H1 (cell line): ENCODE data around the gene PTPN7. TPM values are rescaled to one million over a fixed set of nuclear protein-coding genes. Genes with fewer than 3 reads are reported as not detected.

Source experiments
- CTCF ChIA-PET: fragments of 300-600 bp; sonication (Branson Sonifier 250); formaldehyde crosslinking; loops from one replicate; lab custom pipeline; 2021; ENCODE audit not compliant: partially characterized antibody; lab: Charles Lee
- POLR2A ChIA-PET: fragments of 300-600 bp; sonication (Branson Sonifier 250); formaldehyde crosslinking; loops from one replicate; lab custom pipeline; 2021; ENCODE audit warnings: inconsistent platforms; ENCODE audit not compliant: partially characterized antibody; lab: Charles Lee
- DNase-seq, 2 experiments: peaks; one replicate each; pipeline versions ENCODE4 v3.0.0 to v3.0.0-alpha.2; 2010 to 2022; ENCODE audit warnings: low spot score in 2 of 2, low read depth in 1 of 2, mixed read lengths in 1 of 2
- FAIRE-seq: peaks from 2 replicates; lab custom pipeline; 2011; peaks lifted over from hg19 to GRCh38; lab: Jason Lieb, UNC
- H2AFZ ChIP-seq: 2 replicates; pipeline ENCODE4 v1.8.1; 2012; ENCODE audit warnings: low read length, inconsistent platforms
- H2AK5ac ChIP-seq: 2 replicates; pipeline ENCODE4 v1.6.1; 2013; ENCODE audit warnings: low read depth, low read length
- H2BK120ac ChIP-seq: replicated peaks from 2 replicates; pipeline ENCODE3; 2013; ENCODE audit warnings: low read depth, low read length, inconsistent platforms
- H2BK12ac ChIP-seq: 2 replicates; pipeline ENCODE4 v1.6.1; 2013; ENCODE audit warnings: low read depth, low read length
- H2BK15ac ChIP-seq: 2 replicates; pipeline ENCODE4 v1.6.1; 2013; ENCODE audit warnings: low read length
- H2BK20ac ChIP-seq: 2 replicates; pipeline ENCODE4 v1.6.1; 2013; ENCODE audit warnings: low read length
- H2BK5ac ChIP-seq: 2 replicates; pipeline ENCODE4 v1.6.1; 2013; ENCODE audit warnings: low read depth, low read length
- H3K14ac ChIP-seq: 2 replicates; pipeline ENCODE4 v1.6.1; 2013; ENCODE audit warnings: inconsistent platforms; ENCODE audit not compliant: insufficient read length
- H3K18ac ChIP-seq: 2 replicates; pipeline ENCODE4 v1.6.1; 2013; ENCODE audit warnings: low read length; ENCODE audit errors: extremely low read depth
- H3K23ac ChIP-seq: 2 replicates; pipeline ENCODE4 v1.6.1; 2013; ENCODE audit warnings: inconsistent platforms; ENCODE audit not compliant: insufficient read length
- H3K23me2 ChIP-seq: 2 replicates; pipeline ENCODE4 v1.6.1; 2013; ENCODE audit warnings: low read depth, low read length
- H3K27ac ChIP-seq: 2 replicates; pipeline ENCODE4 v1.6.1; 2011; ENCODE audit warnings: low read depth, low read length, inconsistent platforms
- H3K27me3 ChIP-seq, 4 experiments: replicated peaks in 1 of 4; 1 replicate in 1 of 4; 2 replicates in 3 of 4; pipeline versions ENCODE4 v1.6.1 to v1.8.1; 2011 to 2013; ENCODE audit warnings: low read length in 3 of 4, mild to moderate bottlenecking in 3 of 4, inconsistent platforms in 2 of 4, mixed read lengths in 2 of 4, moderate library complexity in 1 of 4; ENCODE audit not compliant: control insufficient read depth in 3 of 4, insufficient read depth in 3 of 4; ENCODE audit errors: extremely low read depth in 1 of 4
- H3K36me3 ChIP-seq, 4 experiments: 2 replicates each; pipeline versions ENCODE4 v1.6.1 to v1.8.1; 2011 to 2013; ENCODE audit warnings: mild to moderate bottlenecking in 4 of 4, low read length in 3 of 4, moderate library complexity in 2 of 4, control low read depth in 1 of 4, inconsistent platforms in 1 of 4; ENCODE audit not compliant: insufficient read depth in 4 of 4, control insufficient read depth in 2 of 4
- H3K4ac ChIP-seq: replicated peaks from 2 replicates; pipeline ENCODE3; 2013; ENCODE audit warnings: low read length, low read depth, mixed read lengths, inconsistent platforms; ENCODE audit not compliant: insufficient read length
- H3K4me1 ChIP-seq, 4 experiments: replicated peaks in 1 of 4; 1 replicate in 1 of 4; 2 replicates in 3 of 4; pipeline versions ENCODE4 v1.6.1 to v1.8.1; 2011 to 2013; ENCODE audit warnings: low read length in 3 of 4, inconsistent platforms in 2 of 4, mixed read lengths in 1 of 4; ENCODE audit not compliant: insufficient read depth in 4 of 4, control insufficient read depth in 3 of 4
- H3K4me2 ChIP-seq, 2 experiments: 2 replicates each; pipeline versions ENCODE4 v1.6.1 to v1.8.1; 2011 to 2013; ENCODE audit warnings: low read depth in 2 of 2, low read length in 2 of 2, control low read depth in 1 of 2, inconsistent platforms in 1 of 2, mild to moderate bottlenecking in 1 of 2; ENCODE audit not compliant: insufficient read depth in 1 of 2
- H3K4me3 ChIP-seq, 4 experiments: fragments of 200-600, 300-600 bp in 1 of 4; sonication (generic), shearing (Covaris generic), sonication (Bioruptor Twin) in 1 of 4; 2 replicates each; pipeline versions ENCODE4 v1.5.1 to v1.8.1; 2011 to 2016; ENCODE audit warnings: low read length in 4 of 4, low read depth in 3 of 4, control low read depth in 2 of 4, inconsistent platforms in 2 of 4, mild to moderate bottlenecking in 2 of 4, mixed read lengths in 1 of 4, moderate library complexity in 1 of 4; ENCODE audit not compliant: insufficient read depth in 2 of 4; ENCODE audit errors: extremely low read depth in 1 of 4
- H3K56ac ChIP-seq: replicated peaks from 2 replicates; pipeline ENCODE3; 2013; ENCODE audit warnings: low read depth, mild to moderate bottlenecking, mixed read lengths, low read length, inconsistent platforms; ENCODE audit not compliant: insufficient read length
- H3K79me1 ChIP-seq: 2 replicates; pipeline ENCODE4 v1.6.1; 2013; ENCODE audit warnings: low read depth, low read length, control low read depth
- H3K79me2 ChIP-seq, 2 experiments: 2 replicates each; pipeline versions ENCODE4 v1.6.1 to v1.8.1; 2012 to 2013; ENCODE audit warnings: low read length in 2 of 2, mild to moderate bottlenecking in 2 of 2, inconsistent platforms in 1 of 2; ENCODE audit not compliant: insufficient read depth in 2 of 2, control insufficient read depth in 1 of 2
- H3K9ac ChIP-seq, 4 experiments: replicated peaks in 1 of 4; 1 replicate in 1 of 4; 2 replicates in 3 of 4; pipeline versions ENCODE4 v1.6.1 to v1.8.1; 2011 to 2013; ENCODE audit warnings: low read depth in 3 of 4, low read length in 3 of 4, control low read depth in 2 of 4, mild to moderate bottlenecking in 2 of 4, moderate library complexity in 2 of 4, inconsistent platforms in 1 of 4; ENCODE audit errors: extremely low read depth in 1 of 4
- H3K9me3 ChIP-seq, 2 experiments: 2 replicates each; pipeline versions ENCODE4 v1.6.1 to v1.8.1; 2012 to 2013; ENCODE audit warnings: mild to moderate bottlenecking in 2 of 2, moderate library complexity in 2 of 2, control low read depth in 1 of 2, inconsistent platforms in 1 of 2, low read depth in 1 of 2, low read length in 1 of 2, mixed read lengths in 1 of 2; ENCODE audit not compliant: insufficient read depth in 2 of 2
- H4K20me1 ChIP-seq, 2 experiments: replicated peaks in 1 of 2; 2 replicates each; pipeline versions ENCODE3 to v1.8.1; 2011 to 2013; ENCODE audit warnings: inconsistent platforms in 2 of 2, low read length in 2 of 2, mild to moderate bottlenecking in 1 of 2; ENCODE audit not compliant: insufficient read depth in 2 of 2, control insufficient read depth in 1 of 2
- H4K5ac ChIP-seq: 2 replicates; pipeline ENCODE4 v1.6.1; 2013; ENCODE audit warnings: low read length, low read depth, mixed read lengths, inconsistent platforms; ENCODE audit not compliant: insufficient read length
- H4K8ac ChIP-seq: 2 replicates; pipeline ENCODE4 v1.8.0; 2013; ENCODE audit warnings: mild to moderate bottlenecking, moderate library complexity, low read length, inconsistent platforms; ENCODE audit not compliant: insufficient read depth; ENCODE audit errors: extremely low read depth
- H4K91ac ChIP-seq: replicated peaks from 2 replicates; pipeline ENCODE3; 2013; ENCODE audit warnings: low read length, mixed read lengths, inconsistent platforms; ENCODE audit not compliant: insufficient read length
- ATF3 ChIP-seq: IDR thresholded peaks from 2 replicates; pipeline ENCODE4 v1.6.1; 2011; ENCODE audit warnings: low read depth, mild to moderate bottlenecking, low read length; ENCODE audit not compliant: insufficient read depth
- CHD1 ChIP-seq: IDR thresholded peaks from 2 replicates; pipeline ENCODE4 v1.6.1; 2012; ENCODE audit warnings: low read depth, low read length, improper control_type of control experiment
- HDAC6 ChIP-seq: IDR thresholded peaks from one replicate; pipeline ENCODE4 v1.7.1; 2012; ENCODE audit warnings: low read depth, mild to moderate bottlenecking, inconsistent platforms, low read length, moderate library complexity
- PHF8 ChIP-seq: fragments of 200-600 bp; sonication (generic); conservative IDR thresholded peaks from 2 replicates; pipeline ENCODE4 v1.7.1; 2012; ENCODE audit warnings: low read depth, mild to moderate bottlenecking, inconsistent platforms, low read length, moderate library complexity
- RAD21 ChIP-seq, 2 experiments: IDR thresholded peaks in 1 of 2; conservative IDR thresholded peaks in 1 of 2; 2 replicates each; pipeline ENCODE4 v1.6.1; 2011; ENCODE audit warnings: low read depth in 2 of 2, low read length in 2 of 2, improper control_type of control experiment in 1 of 2, inconsistent platforms in 1 of 2, mild to moderate bottlenecking in 1 of 2, moderate library complexity in 1 of 2
- RBBP5 ChIP-seq: IDR thresholded peaks from 2 replicates; pipeline ENCODE4 v1.7.1; 2012; ENCODE audit warnings: low read depth, mild to moderate bottlenecking, inconsistent platforms, low read length, moderate library complexity, borderline replicate concordance
- SP2 ChIP-seq: IDR thresholded peaks from 2 replicates; pipeline ENCODE4 v1.6.1; 2012; ENCODE audit warnings: mild to moderate bottlenecking, low read length, inconsistent platforms
- SUZ12 ChIP-seq: fragments of 200-600 bp; sonication (generic); IDR thresholded peaks from 2 replicates; pipeline ENCODE4 v1.6.1; 2012; ENCODE audit warnings: mild to moderate bottlenecking, inconsistent platforms, low read length, moderate library complexity, mixed read lengths
- TCF12 ChIP-seq: IDR thresholded peaks from 2 replicates; pipeline ENCODE4 v1.6.1; 2011; ENCODE audit warnings: low read depth, mild to moderate bottlenecking, low read length
- WGBS, 2 experiments: shearing (Covaris generic) in 1 of 2; methylation state at CpG; one replicate each; pipeline versions ENCODE4 v1.1.6 to v1.1.7; 2013 to 2015; ENCODE audit warnings: low lambda C conversion rate in 2 of 2, mixed read lengths in 2 of 2, inconsistent platforms in 1 of 2, low coverage in 1 of 2, missing lambda C conversion rate in 1 of 2; ENCODE audit not compliant: insufficient replicate concordance in 2 of 2, insufficient coverage in 1 of 2, insufficient read length in 1 of 2; ENCODE audit errors: extremely low coverage in 1 of 2, missing lambda C conversion rate in 1 of 2; 5-methylcytosine and 5-hydroxymethylcytosine counted together
- polyA plus RNA-seq, 7 experiments: library from polyadenylated mRNA; depleted of rRNA in 3 of 7; stranded (reverse) in 5 of 7; unstranded in 2 of 7; fragments of >200 nt in 5 of 7; fragments of 200-250 nt in 2 of 7; gene quantifications; 1 replicate in 5 of 7; 2 replicates in 1 of 7; 4 replicates in 1 of 7; pipeline versions ENCODE4 v1.2.1 to v1.2.3, GENCODE V29; 2011 to 2013; ENCODE audit warnings: missing spikeins in 2 of 7, mixed read lengths in 2 of 7
- total RNA-seq: library from RNA; stranded (reverse); fragmentation: NEBNext Ultra II Directional; extraction: Animal tissue kit (Norgen Biotek cat#: 25700); gene quantifications from 2 replicates; pipeline ENCODE4 v1.2.1, GENCODE V29; 2021

PTPN7 gene
- total and polyA plus RNA-seq, 2 of the 8 experiments (the other 6 are each of a cell fraction or from before 2014, with no cell fraction given), result 0.20 TPM; not detected in 1

- no peak overlapping the region for H3K56ac ChIP-seq
- no peak overlapping the region for H2BK5ac ChIP-seq
- H3K27me3 ChIP-seq, result no peaks in the 10 kb centered on the region; a peak in 1 of 7 replicates
- no peak overlapping the region for H2BK20ac ChIP-seq
- 85% methylated on average over 7 of the region's 8 CpGs; no CpG with 5 or more reads in 1 of the 2 experiments for WGBS, 2 experiments
- peaks cover 3 to 21% (median 9%) of the 10 kb centered on the region in 4 experiments; a peak in 4 of 8 replicates for H3K36me3 ChIP-seq
- H3K4ac ChIP-seq, result no peak overlapping the region
- no peaks in the 10 kb centered on the region for H3K9me3 ChIP-seq
- no peak overlapping the region for H2BK15ac ChIP-seq
- no peak overlapping the region for H3K23ac ChIP-seq
- no peaks in the 10 kb centered on the region for H3K23me2 ChIP-seq
- peaks cover 0 to 9% (median 4%) of the 10 kb centered on the region in 4 experiments; a peak in 3 of 7 replicates for H3K4me1 ChIP-seq
- no peaks in the 10 kb centered on the region for H3K79me2 ChIP-seq
- H4K91ac ChIP-seq, result no peak overlapping the region
- H3K4me3 ChIP-seq, result no peak overlapping the region
- no peak overlapping the region for H3K9ac ChIP-seq
- H2BK120ac ChIP-seq, result no peak overlapping the region
- H4K5ac ChIP-seq, result no peak overlapping the region
- H2BK12ac ChIP-seq, result no peak overlapping the region
- POLR2A ChIA-PET, result interaction anchor here (0.9 to 1.6 kb wide), 6 partner anchors 10 to 130 kb away, joined by 3 to 6 read pairs (median 4); partner anchors contain the start of gene ELF3
- H3K14ac ChIP-seq, result no peak overlapping the region
- DNase-seq (no peak), FAIRE-seq (no peak)
- CTCF ChIA-PET, result interaction anchor here (0.8 to 29.2 kb wide), 5 partner anchors 7 to 234 kb away, joined by 3 to 1014 read pairs (median 21); partner anchors contain the start of genes ELF3 and GPR37L1
- no peak overlapping the region for H3K27ac ChIP-seq
- H4K8ac ChIP-seq, result no peak overlapping the region
- H3K18ac ChIP-seq, result no peak overlapping the region
- H3K79me1 ChIP-seq, result no peaks in the 10 kb centered on the region
- no peak overlapping the region for H2AFZ ChIP-seq
- TF ChIP-seq PHF8 (no peak), ATF3 (no peak), TCF12 (no peak), HDAC6 (no peak), SP2 (no peak), RAD21 (IDR thresholded peaks at IDR 0.05 in 1 of 2, conservative IDR thresholded peaks at IDR 0.05 in 1 of 2; ENCODE audit: low read depth in 2 of 2, low read length in 2 of 2) (no peak), RBBP5 (no peak), CHD1 (no peak), SUZ12 (no peak)
- TF ChIP-seq, all 59 proteins: peak for 0
- no peak overlapping the region for H2AK5ac ChIP-seq
- peaks cover 0 to 2% of the 10 kb centered on the region in 2 experiments for H4K20me1 ChIP-seq
- no peak overlapping the region for H3K4me2 ChIP-seq
Measured at GRCh38 chr1:202129453-202130296, 30.7 kb downstream of the PTPN7 start.
